Loucy (cell line): ENCODE measurements around the gene RPS6KA5.

Source experiments
- EZH2phosphoT487 ChIP-seq: fragments of 200-600 bp; IDR thresholded peaks from 2 replicates; pipeline ENCODE4 v1.6.1; 2018; ENCODE audit warnings: antibody characterized with exemption, mild to moderate bottlenecking, moderate library complexity, borderline replicate concordance
- TF ChIP-seq, protein P1 (sequence below): fragments of 200-600 bp; sonication (generic); conservative IDR thresholded peaks from 2 replicates; pipeline ENCODE4 v1.5.1; 2014; ENCODE audit warnings: mild to moderate bottlenecking, antibody characterized with exemption, low read length

- TF ChIP-seq, protein P1, sequence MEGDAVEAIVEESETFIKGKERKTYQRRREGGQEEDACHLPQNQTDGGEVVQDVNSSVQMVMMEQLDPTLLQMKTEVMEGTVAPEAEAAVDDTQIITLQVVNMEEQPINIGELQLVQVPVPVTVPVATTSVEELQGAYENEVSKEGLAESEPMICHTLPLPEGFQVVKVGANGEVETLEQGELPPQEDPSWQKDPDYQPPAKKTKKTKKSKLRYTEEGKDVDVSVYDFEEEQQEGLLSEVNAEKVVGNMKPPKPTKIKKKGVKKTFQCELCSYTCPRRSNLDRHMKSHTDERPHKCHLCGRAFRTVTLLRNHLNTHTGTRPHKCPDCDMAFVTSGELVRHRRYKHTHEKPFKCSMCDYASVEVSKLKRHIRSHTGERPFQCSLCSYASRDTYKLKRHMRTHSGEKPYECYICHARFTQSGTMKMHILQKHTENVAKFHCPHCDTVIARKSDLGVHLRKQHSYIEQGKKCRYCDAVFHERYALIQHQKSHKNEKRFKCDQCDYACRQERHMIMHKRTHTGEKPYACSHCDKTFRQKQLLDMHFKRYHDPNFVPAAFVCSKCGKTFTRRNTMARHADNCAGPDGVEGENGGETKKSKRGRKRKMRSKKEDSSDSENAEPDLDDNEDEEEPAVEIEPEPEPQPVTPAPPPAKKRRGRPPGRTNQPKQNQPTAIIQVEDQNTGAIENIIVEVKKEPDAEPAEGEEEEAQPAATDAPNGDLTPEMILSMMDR, result no peak
- no peak for TF ChIP-seq EZH2phosphoT487
Observed at GRCh38 chr14:90966493-90966892, 93.9 kb downstream of the RPS6KA5 start.
